CD8-positive, alpha-beta memory T cell (primary cell): ENCODE data around the gene PROM1. TPM values are rescaled to one million over a fixed set of nuclear protein-coding genes. Genes with fewer than 3 reads are reported as not detected.

ENCODE experiments used
- CTCF ChIA-PET: fragments of 350-600 bp; sonication (Branson Sonifier 250); formaldehyde crosslinking; loops from one replicate; lab custom pipeline; 2021; ENCODE audit warnings: antibody characterized with exemption; lab: Charles Lee
- POLR2A ChIA-PET: fragments of 350-600 bp; sonication (Branson Sonifier 250); formaldehyde crosslinking; loops from one replicate; lab custom pipeline; 2021; ENCODE audit warnings: antibody characterized with exemption; lab: Charles Lee
- DNase-seq, 5 donors: peaks; one replicate each; pipeline versions ENCODE4 v3.0.0 to v3.0.0-alpha.2; 2020 to 2022; ENCODE audit warnings: mixed read lengths in 1 of 5
- H3K27ac ChIP-seq: one replicate; pipeline ENCODE4 v1.7.0; 2013; ENCODE audit warnings: low read depth, mild to moderate bottlenecking, low read length, moderate library complexity
- H3K27me3 ChIP-seq: 2 replicates; pipeline ENCODE4 v1.7.0; 2013; ENCODE audit warnings: low read length, mild to moderate bottlenecking; ENCODE audit not compliant: insufficient read depth, poor library complexity, severe bottlenecking
- H3K36me3 ChIP-seq: 2 replicates; pipeline ENCODE4 v1.7.0; 2013; ENCODE audit warnings: mild to moderate bottlenecking, low read length, moderate library complexity; ENCODE audit not compliant: insufficient read depth
- H3K4me1 ChIP-seq: 2 replicates; pipeline ENCODE4 v1.7.0; 2013; ENCODE audit warnings: mild to moderate bottlenecking, low read length, moderate library complexity; ENCODE audit not compliant: insufficient read depth
- H3K4me3 ChIP-seq: 2 replicates; pipeline ENCODE4 v1.7.0; 2013; ENCODE audit warnings: mild to moderate bottlenecking, low read length
- H3K9me3 ChIP-seq: 2 replicates; pipeline ENCODE4 v1.7.0; 2013; ENCODE audit warnings: mild to moderate bottlenecking, low read length
- H3K27ac Mint-ChIP-seq, 8 donors: one replicate each; pipeline ENCODE4 v1.8.0; 2020 to 2021; ENCODE audit warnings: mixed read lengths in 8 of 8, mild to moderate bottlenecking in 6 of 8, inconsistent platforms in 3 of 8, moderate library complexity in 3 of 8
- H3K27me3 Mint-ChIP-seq, 2 donors: one replicate each; pipeline ENCODE4 v1.8.0; 2020 to 2021; ENCODE audit warnings: mixed read lengths in 2 of 2, mild to moderate bottlenecking in 1 of 2, moderate library complexity in 1 of 2
- H3K36me3 Mint-ChIP-seq, 3 donors: one replicate each; pipeline ENCODE4 v1.8.0; 2020 to 2021; ENCODE audit warnings: mixed read lengths in 3 of 3, inconsistent platforms in 1 of 3, mild to moderate bottlenecking in 1 of 3
- H3K4me1 Mint-ChIP-seq, 3 donors: one replicate each; pipeline ENCODE4 v1.8.0; 2020 to 2021; ENCODE audit warnings: mixed read lengths in 3 of 3, inconsistent platforms in 1 of 3, mild to moderate bottlenecking in 1 of 3
- H3K4me3 Mint-ChIP-seq, 7 donors: one replicate each; pipeline ENCODE4 v1.8.0; 2020 to 2021; ENCODE audit warnings: mixed read lengths in 7 of 7, mild to moderate bottlenecking in 6 of 7, moderate library complexity in 4 of 7, inconsistent platforms in 2 of 7
- H3K9me3 Mint-ChIP-seq, 5 donors: one replicate each; pipeline ENCODE4 v1.8.0; 2020 to 2022; ENCODE audit warnings: mixed read lengths in 5 of 5, mild to moderate bottlenecking in 3 of 5, moderate library complexity in 2 of 5, inconsistent platforms in 1 of 5
- polyA plus RNA-seq: library from polyadenylated mRNA; unstranded; fragments of 300-500 nt; fragmentation: Illumina TruSeq; gene quantifications from one replicate; pipeline ENCODE4 v1.2.3, GENCODE V29; 2021
- total RNA-seq, 2 experiments: library from RNA; stranded (reverse); gene quantifications; one replicate each; pipeline ENCODE4 v1.2.3, GENCODE V29; 2021

Gene PROM1
- total and polyA plus RNA-seq, 3 experiments from 2014 or later, result 0.72 TPM; not detected in 2

DNA sequence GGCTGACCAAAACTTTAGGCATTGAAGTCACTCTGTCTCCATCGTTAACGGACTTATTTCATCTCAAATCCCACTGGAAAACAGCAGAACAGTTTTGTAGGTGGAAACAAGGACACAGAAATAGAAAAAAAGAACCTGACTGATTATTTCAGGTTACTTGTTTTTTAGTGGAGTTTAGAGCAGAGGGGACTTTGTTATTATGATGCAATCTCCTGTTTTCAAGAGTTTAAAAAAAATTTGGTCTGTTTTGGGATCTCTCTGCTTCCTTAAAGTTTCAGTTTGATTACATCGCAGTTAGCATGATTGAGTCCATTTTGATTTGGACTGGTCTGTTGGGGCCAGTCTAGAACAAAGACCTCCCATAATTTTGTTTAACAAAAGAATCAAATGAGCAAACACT, 13.6 kb downstream of the PROM1 start:
- Histone ChIP-seq H3K4me1 (no peaks in the 10 kb centered on the region), H3K36me3 (no peaks in the 10 kb centered on the region), H3K27me3 (no peaks in the 10 kb centered on the region), H3K27ac (no peak overlapping the region), H3K4me3 (no peak overlapping the region), H3K9me3 (no peaks in the 10 kb centered on the region)
- ChIA-PET CTCF (no interaction called here), POLR2A (no interaction called here)
- H3K4me1 Mint-ChIP-seq, result no peaks in the 10 kb centered on the region
- DNase-seq, result no peak
- no peaks in the 10 kb centered on the region for H3K9me3 Mint-ChIP-seq
- no peak overlapping the region for H3K4me3 Mint-ChIP-seq
- H3K36me3 Mint-ChIP-seq, result no peaks in the 10 kb centered on the region
- peaks cover 8 to 39% of the 10 kb centered on the region in 2 donors for H3K27me3 Mint-ChIP-seq
- H3K27ac Mint-ChIP-seq, result no peak overlapping the region

DNA sequence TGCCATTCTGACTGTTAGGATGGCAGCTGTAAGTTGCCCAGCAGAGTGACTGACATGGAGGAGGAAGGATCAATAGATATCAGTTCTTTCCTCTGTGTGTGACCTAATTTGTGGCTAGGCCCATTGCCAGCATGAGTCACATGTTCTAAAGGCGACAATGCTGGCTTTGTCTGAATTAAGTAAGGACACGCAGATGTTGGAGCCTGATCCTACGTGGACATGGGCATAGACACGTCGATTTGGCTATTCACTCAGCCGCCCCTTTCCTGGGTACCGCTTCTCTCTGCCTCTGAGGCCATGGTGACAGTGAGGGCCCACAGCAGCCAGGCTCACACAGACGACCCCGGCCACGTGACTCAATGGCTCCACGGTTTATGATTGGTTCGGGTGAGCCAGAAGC, 16.3 kb downstream of the PROM1 start:
- Histone ChIP-seq H3K27ac (no peak overlapping the region), H3K4me3 (no peak overlapping the region), H3K4me1 (no peaks in the 10 kb centered on the region), H3K9me3 (no peaks in the 10 kb centered on the region), H3K36me3 (no peaks in the 10 kb centered on the region), H3K27me3 (no peaks in the 10 kb centered on the region)
- Mint-ChIP-seq H3K27ac (no peak overlapping the region), H3K4me3 (no peak overlapping the region), H3K27me3 (peaks cover 6 to 37% of the 10 kb centered on the region in 2 donors), H3K36me3 (peaks cover 0 to 4% (median 3%) of the 10 kb centered on the region in 3 donors), H3K4me1 (peaks cover 0 to 6% (median 0%) of the 10 kb centered on the region in 3 donors), H3K9me3 (no peaks in the 10 kb centered on the region)
- DNase-seq, result no peak
- POLR2A ChIA-PET, result no interaction called here
- CTCF ChIA-PET, result no interaction called here

GRCh38 chr4:16066586-16067128, 17.2 kb downstream of the PROM1 start:
- H3K27me3 ChIP-seq, result no peaks in the 10 kb centered on the region
- no peak overlapping the region for H3K4me3 ChIP-seq
- no peak for DNase-seq
- H3K9me3 ChIP-seq, result no peaks in the 10 kb centered on the region
- no peaks in the 10 kb centered on the region for H3K36me3 ChIP-seq
- no peak overlapping the region for H3K4me3 Mint-ChIP-seq
- H3K27ac Mint-ChIP-seq, result no peak overlapping the region
- peaks cover 8 to 35% of the 10 kb centered on the region in 2 donors for H3K27me3 Mint-ChIP-seq
- POLR2A ChIA-PET, result no interaction called here
- peaks cover 0 to 11% (median 4%) of the 10 kb centered on the region in 3 donors for H3K4me1 Mint-ChIP-seq
- no peaks in the 10 kb centered on the region for H3K9me3 Mint-ChIP-seq
- no peak overlapping the region for H3K27ac ChIP-seq
- CTCF ChIA-PET, result no interaction called here
- H3K36me3 Mint-ChIP-seq, result peaks cover 0 to 4% (median 3%) of the 10 kb centered on the region in 3 donors
- no peaks in the 10 kb centered on the region for H3K4me1 ChIP-seq

DNA sequence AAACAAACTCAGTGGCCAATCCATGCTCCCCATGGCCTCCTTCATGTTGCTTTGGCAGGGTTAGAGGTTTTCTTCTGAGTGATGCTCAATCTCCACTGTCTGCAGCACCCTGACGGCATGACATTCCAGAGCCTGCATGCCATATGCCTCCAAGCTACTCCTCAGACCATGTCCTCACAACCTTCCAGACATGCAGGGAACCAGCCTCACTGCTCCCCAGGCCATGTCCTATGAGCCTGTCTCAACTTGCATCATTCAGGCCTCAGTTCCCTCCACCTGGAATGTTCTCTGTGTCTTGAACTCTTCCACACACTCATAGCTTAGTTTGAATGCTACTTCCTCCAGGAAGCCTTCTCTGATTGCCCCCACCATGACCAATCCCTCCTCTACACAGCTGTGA, 18.8 kb downstream of the PROM1 start:
- Histone ChIP-seq H3K9me3 (no peaks in the 10 kb centered on the region), H3K27me3 (no peaks in the 10 kb centered on the region), H3K36me3 (no peaks in the 10 kb centered on the region), H3K4me1 (no peaks in the 10 kb centered on the region), H3K4me3 (no peak overlapping the region), H3K27ac (no peak overlapping the region)
- POLR2A ChIA-PET, result no interaction called here
- Mint-ChIP-seq H3K27ac (no peak overlapping the region), H3K36me3 (peaks cover 0 to 4% (median 3%) of the 10 kb centered on the region in 3 donors), H3K9me3 (no peaks in the 10 kb centered on the region), H3K4me1 (peaks cover 0 to 11% (median 4%) of the 10 kb centered on the region in 3 donors), H3K27me3 (peaks cover 11 to 34% of the 10 kb centered on the region in 2 donors), H3K4me3 (no peak overlapping the region)
- no peak for DNase-seq
- CTCF ChIA-PET, result no interaction called here

DNA sequence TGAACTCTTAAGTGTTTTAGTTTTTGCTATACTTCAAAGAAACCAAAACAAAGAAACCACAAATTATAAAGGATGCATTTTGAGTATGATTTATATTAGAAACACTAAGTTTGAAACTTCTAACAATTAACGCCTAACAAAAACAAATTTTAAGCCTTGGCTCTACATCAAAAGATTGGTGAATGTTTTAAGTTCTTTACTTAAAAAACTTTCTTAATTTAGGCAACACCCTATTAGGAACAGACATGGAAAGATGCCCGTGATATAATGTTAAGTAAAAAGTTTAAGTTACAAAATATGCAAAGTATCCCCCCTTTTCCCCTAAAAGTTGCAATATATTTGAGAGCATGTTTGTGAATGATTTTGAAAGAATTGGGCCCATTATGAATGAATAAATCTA, 21.2 kb downstream of the PROM1 start:
- peaks cover 14 to 36% of the 10 kb centered on the region in 2 donors for H3K27me3 Mint-ChIP-seq
- ChIA-PET CTCF (no interaction called here), POLR2A (no interaction called here)
- H3K9me3 ChIP-seq, result no peaks in the 10 kb centered on the region
- no peaks in the 10 kb centered on the region for H3K4me1 ChIP-seq
- H3K9me3 Mint-ChIP-seq, result no peaks in the 10 kb centered on the region
- H3K27ac ChIP-seq, result no peak overlapping the region
- no peak overlapping the region for H3K27ac Mint-ChIP-seq
- no peak overlapping the region for H3K4me3 Mint-ChIP-seq
- no peak for DNase-seq
- H3K4me1 Mint-ChIP-seq, result peaks cover 0 to 11% (median 4%) of the 10 kb centered on the region in 3 donors
- no peaks in the 10 kb centered on the region for H3K36me3 ChIP-seq
- no peaks in the 10 kb centered on the region for H3K27me3 ChIP-seq
- no peak overlapping the region for H3K4me3 ChIP-seq
- peaks cover 0 to 4% (median 3%) of the 10 kb centered on the region in 3 donors for H3K36me3 Mint-ChIP-seq

GRCh38 chr4:16056681-16057385, 27.0 kb downstream of the PROM1 start:
- Histone ChIP-seq H3K9me3 (no peaks in the 10 kb centered on the region), H3K4me3 (no peak overlapping the region), H3K4me1 (no peaks in the 10 kb centered on the region), H3K36me3 (no peaks in the 10 kb centered on the region), H3K27ac (no peak overlapping the region), H3K27me3 (peaks cover 6% of the 10 kb centered on the region)
- Mint-ChIP-seq H3K4me1 (no peaks in the 10 kb centered on the region), H3K4me3 (no peak overlapping the region), H3K27me3 (peaks cover 21 to 67% of the 10 kb centered on the region in 2 donors), H3K9me3 (no peaks in the 10 kb centered on the region), H3K36me3 (no peaks in the 10 kb centered on the region), H3K27ac (no peak overlapping the region)
- POLR2A ChIA-PET, result no interaction called here
- no peak for DNase-seq
- CTCF ChIA-PET, result no interaction called here

- peaks cover 15 to 63% of the 10 kb centered on the region in 2 donors for H3K27me3 Mint-ChIP-seq
- CTCF ChIA-PET, result no interaction called here
These were observed 27.9 kb downstream of the PROM1 start for GRCh38 chr4:16055873-16056272.

DNA sequence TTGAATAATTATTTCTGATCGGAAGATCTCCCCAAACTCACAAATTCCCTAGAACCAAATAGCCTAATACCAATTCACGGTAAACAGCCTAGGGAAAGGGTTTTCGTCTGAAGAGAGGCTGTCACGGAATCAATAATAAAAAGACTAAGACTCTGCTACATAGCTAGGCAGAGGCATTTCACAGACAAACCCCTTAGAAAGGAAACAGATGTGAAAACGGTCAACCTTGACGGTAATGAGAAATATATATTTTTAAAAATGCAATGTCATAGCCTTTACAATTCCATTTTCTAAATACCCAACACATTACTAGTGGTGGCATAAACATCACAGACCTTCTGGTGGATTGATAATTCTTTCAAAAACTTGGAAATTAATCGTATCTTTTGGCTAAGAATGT, 28.4 kb downstream of the PROM1 start:
- H3K4me3 ChIP-seq, result no peak overlapping the region
- Mint-ChIP-seq H3K36me3 (no peaks in the 10 kb centered on the region), H3K9me3 (no peaks in the 10 kb centered on the region), H3K4me1 (no peaks in the 10 kb centered on the region), H3K27me3 (peaks cover 15 to 62% of the 10 kb centered on the region in 2 donors), H3K4me3 (no peak overlapping the region), H3K27ac (peak overlapping the region in 1 of 8 donors; percentile 31)
- DNase-seq, result no peak
- H3K9me3 ChIP-seq, result no peaks in the 10 kb centered on the region
- no peak overlapping the region for H3K27ac ChIP-seq
- no peaks in the 10 kb centered on the region for H3K4me1 ChIP-seq
- H3K27me3 ChIP-seq, result peaks cover 6% of the 10 kb centered on the region
- ChIA-PET CTCF (no interaction called here), POLR2A (no interaction called here)
- no peaks in the 10 kb centered on the region for H3K36me3 ChIP-seq

More at GRCh38 chr4:16055873-16056272, 27.9 kb downstream of the PROM1 start:
- H3K36me3 Mint-ChIP-seq, result no peaks in the 10 kb centered on the region
- H3K9me3 Mint-ChIP-seq, result no peaks in the 10 kb centered on the region
- no peak overlapping the region for H3K4me3 Mint-ChIP-seq
- Histone ChIP-seq H3K4me1 (no peaks in the 10 kb centered on the region), H3K9me3 (no peaks in the 10 kb centered on the region), H3K4me3 (no peak overlapping the region), H3K36me3 (no peaks in the 10 kb centered on the region), H3K27ac (no peak overlapping the region), H3K27me3 (peaks cover 6% of the 10 kb centered on the region)
- DNase-seq, result no peak
- POLR2A ChIA-PET, result no interaction called here
- peak overlapping the region in 1 of 8 donors; percentile 31 for H3K27ac Mint-ChIP-seq
- no peaks in the 10 kb centered on the region for H3K4me1 Mint-ChIP-seq
